Left ventricle myocardium superior (tissue), 1 donor: ENCODE measurements around the gene ECI2. TPM values are rescaled to one million over a fixed set of nuclear protein-coding genes. Genes with fewer than 3 reads are reported as not detected.
A peak's percentile ranks its signal among the peaks of the same experiment; 100 is the strongest.

Source experiments
- ATAC-seq: fragments of 200-7000 bp; cut with Tn5 transposase; one replicate; pipeline ENCODE4 v1.9.1; 2020; ENCODE audit warnings: mild to moderate bottlenecking, moderate library complexity
- DNase-seq: peaks from one replicate; pipeline ENCODE4 v3.0.0-alpha.2; 2020
- intact Hi-C: fragments of 100-400 bp; cut with micrococcal nuclease; formaldehyde crosslinking; loops from one replicate; pipeline ENCODE4 v1.11.0; 2022
- total RNA-seq: library from RNA; stranded (reverse); fragmentation: NEBNext Ultra II Directional; extraction: Animal tissue kit (Norgen Biotek cat#: 25700); gene quantifications from one replicate; pipeline ENCODE4 v1.2.1, GENCODE V29; 2021
- donor health status: DM: no; HTN: yes; CAD: no; lungs with severe emphysema.

ECI2 gene
- total RNA-seq, 1 donor from 2014 or later, result 157 TPM

DNA sequence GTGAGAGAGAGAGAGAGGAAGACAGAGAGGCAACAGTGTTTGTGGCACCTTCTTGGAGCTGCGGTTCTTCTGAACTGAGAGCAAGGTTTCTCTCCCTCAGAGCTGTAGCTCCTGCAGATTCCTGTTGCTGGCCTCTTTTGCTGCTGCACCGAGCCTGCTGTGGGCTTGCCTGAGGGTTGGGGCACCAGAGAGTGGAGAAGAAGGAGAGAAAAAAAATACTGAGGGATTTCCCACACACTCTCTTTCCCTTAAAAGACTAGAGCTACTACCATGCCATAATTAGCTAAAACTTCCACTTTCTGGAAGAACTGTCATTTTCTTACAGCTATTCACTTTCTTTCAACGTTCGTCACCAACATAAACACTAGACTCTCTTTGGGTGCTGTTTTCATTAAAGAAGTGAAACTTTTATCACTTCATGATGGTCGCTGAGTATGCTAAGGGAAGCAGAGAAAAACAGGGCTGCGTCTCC lies 18.2 kb upstream of the ECI2 start:
- ATAC-seq (no peak), DNase-seq (no peak)
- intact Hi-C loops, result no loop called here

- intact Hi-C loops, result no loop called here
- ATAC-seq (no peak), DNase-seq (no peak)
Observed at GRCh38 chr6:4145083-4145482, 9.7 kb upstream of the ECI2 start.

- DNase-seq (no peak), ATAC-seq (no peak)
- intact Hi-C loops, result no loop called here
Observed at GRCh38 chr6:4139272-4139671, 3.9 kb upstream of the ECI2 start.

- intact Hi-C loops, result no loop called here
- DNase-seq, result no peak
- no peak for ATAC-seq
Observed at GRCh38 chr6:4138186-4138585, 2.8 kb upstream of the ECI2 start.

- intact Hi-C loops, result no loop called here
- DNase-seq, result no peak
- ATAC-seq, result no peak
Observed at GRCh38 chr6:4136354-4136831, 1.0 kb upstream of the ECI2 start.

GRCh38 chr6:4135665-4136353 lies 434 bp upstream of the ECI2 start:
- intact Hi-C loops, result no loop called here
- ATAC-seq, result peak; percentile 95
- DNase-seq, result peak; percentile 99

DNA sequence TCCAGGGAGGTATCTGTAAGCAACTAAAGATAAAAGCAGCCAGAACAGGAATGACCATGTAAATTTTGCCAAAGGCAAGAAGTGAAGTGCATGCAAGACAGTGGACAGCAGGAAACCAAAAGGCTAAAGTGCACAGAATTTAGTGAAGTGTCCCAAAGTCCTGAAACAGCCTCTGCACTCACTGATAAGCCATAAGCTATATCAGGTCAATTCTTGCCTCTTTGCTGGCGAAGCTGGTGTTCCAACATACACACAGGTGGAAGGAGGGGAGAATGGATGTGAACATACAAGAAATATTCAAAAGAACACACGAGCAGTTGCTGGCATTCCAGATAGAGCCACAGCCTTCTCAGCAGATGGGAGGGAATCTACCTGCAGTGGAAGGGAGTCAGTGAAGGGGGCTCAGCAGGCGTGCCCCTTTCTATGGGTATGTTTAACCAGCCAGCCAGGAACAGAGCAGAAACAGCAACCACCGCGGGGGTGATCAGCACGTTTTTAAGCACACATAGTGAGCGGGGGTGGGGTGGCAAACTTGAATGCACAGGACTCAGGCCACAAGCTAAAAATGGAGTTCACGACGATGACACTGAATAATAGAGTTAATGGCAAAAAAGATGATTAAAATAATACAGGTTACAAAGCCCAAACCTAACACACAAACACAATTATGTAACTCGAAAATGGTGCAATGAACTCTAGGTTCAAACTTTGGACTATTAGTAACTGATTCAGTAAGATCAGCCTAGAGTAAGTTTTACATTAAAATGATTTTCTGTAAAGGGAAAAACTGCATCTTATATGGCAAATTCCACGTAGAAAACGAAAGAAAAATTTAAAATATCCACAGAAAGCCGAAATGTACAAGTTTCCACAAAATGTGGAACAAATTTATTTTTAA lies 1.2 kb downstream of the ECI2 start:
- DNase-seq (no peak), ATAC-seq (no peak)
- intact Hi-C loops, result no loop called here

GRCh38 chr6:4130357-4130987 lies 4.9 kb downstream of the ECI2 start:
- ATAC-seq (no peak), DNase-seq (no peak)
- intact Hi-C loops, result no loop called here

DNA sequence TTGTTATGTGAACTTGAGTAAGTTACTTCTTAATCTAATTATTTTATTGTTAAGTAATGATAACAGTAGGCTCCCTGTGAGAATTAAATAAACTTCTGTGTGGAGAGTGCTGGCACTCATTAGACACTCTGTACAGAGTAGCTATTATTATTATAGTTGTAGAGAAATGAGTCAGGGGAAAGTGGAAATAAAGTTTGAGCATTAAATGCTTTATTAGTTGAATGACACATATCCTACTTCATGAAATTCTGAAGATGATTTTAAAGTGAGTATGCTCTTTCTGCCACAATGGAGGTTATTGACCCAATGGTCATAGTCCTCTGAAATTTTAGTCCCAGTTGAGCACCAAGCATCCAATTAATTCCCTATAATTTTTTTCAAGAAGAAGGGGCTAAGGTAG lies 5.9 kb downstream of the ECI2 start:
- ATAC-seq (no peak), DNase-seq (no peak)
- intact Hi-C loops, result loop anchor here (10.0 kb wide), 1 partner anchor 85 kb away; no protein-coding TSS in a partner anchor

DNA sequence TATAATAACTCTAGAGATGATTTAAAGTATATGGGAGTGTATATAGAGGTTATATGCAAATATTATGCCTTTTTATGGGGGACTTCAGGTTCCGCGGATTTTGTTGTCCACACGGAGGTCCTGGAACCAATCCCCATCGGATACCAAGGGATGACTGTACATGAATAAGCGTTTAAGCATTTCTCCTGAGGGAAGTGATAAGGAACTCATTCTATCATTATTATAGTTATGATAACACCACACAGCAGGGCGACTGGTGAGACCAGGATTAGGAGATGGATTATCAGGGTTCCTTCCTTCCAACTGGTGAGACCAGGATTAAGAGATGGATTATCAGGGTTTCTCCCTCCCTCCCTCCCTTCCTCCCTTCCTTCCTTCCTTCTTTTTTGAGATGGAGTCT lies 6.6 kb downstream of the ECI2 start:
- intact Hi-C loops, result loop anchor here (10.0 kb wide), 1 partner anchor 84 kb away; no protein-coding TSS in a partner anchor
- ATAC-seq, result no peak
- no peak for DNase-seq

GRCh38 chr6:4128072-4128471 lies 7.3 kb downstream of the ECI2 start:
- no peak for DNase-seq
- ATAC-seq, result no peak
- intact Hi-C loops, result loop anchor here (10.0 kb wide), 1 partner anchor 83 kb away; no protein-coding TSS in a partner anchor

GRCh38 chr6:4125933-4126864 lies 9.2 kb downstream of the ECI2 start:
- no peak for DNase-seq
- intact Hi-C loops, result loop anchor here (10.0 kb wide), 1 partner anchor 81 kb away; no protein-coding TSS in a partner anchor
- peak; percentile 70 for ATAC-seq

DNA sequence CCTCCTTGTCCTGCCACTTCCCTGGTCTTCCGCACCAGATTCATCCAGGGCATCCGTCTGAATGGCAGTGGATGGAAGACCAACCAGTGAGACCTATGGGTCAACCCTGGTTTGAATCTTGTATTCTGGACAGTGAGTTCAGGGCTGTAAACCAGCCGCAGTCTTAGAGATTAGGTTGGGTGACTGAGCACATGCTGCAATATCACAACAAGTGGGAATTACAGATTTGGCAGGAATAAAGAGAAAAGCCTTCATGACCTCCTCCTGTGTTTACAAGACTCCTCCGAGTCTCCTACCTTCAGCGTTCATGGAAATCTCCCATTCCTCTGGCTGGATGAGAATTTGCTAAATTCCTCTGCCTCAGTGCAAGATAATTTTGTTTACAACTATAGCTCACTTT lies 9.9 kb downstream of the ECI2 start:
- ATAC-seq (no peak), DNase-seq (no peak)
- intact Hi-C loops, result loop anchor here (10.0 kb wide), 1 partner anchor 81 kb away; no protein-coding TSS in a partner anchor

DNA sequence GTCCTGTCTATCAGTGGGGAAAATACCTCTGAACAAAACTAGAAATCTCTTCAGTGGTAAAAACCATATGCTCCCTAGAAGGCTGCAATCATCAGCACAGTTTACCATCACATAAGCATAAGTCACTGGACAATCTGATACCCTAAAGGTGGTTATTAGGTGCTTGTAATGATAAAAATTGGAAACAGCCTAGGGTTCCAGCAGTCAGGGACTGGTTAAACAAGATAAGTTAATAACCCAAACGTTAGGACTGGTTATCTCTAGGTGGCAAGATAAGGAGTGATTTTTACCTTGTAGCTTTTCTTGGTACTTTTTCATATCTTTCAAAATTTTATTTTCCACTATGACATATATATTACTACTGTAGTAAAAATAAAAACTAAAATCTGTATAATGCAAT lies 11.0 kb downstream of the ECI2 start:
- ATAC-seq (no peak), DNase-seq (no peak)
- intact Hi-C loops, result loop anchor here (10.0 kb wide), 1 partner anchor 80 kb away; no protein-coding TSS in a partner anchor

DNA sequence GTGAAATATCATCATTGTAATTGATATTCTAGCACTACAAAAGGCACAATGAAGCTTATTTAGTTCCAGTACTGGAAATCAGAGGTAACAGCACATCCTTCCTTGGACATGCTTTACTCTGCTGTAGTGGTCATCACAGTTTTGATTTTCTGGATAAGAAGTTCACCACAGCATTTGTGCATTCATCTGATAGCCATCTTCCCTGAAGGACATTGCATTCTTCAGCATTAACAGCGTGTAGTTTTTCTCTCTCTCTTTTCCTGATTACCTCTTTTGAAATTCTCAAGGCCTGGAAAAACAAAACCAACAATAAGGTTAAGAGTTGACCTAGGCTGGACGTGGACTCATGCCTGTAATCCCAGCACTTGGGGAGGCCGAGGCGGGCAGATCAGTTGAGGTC lies 19.6 kb downstream of the ECI2 start:
- no peak for DNase-seq
- ATAC-seq, result no peak
- intact Hi-C loops, result no loop called here

GRCh38 chr6:4114123-4114522 lies 21.3 kb downstream of the ECI2 start:
- ATAC-seq (no peak), DNase-seq (no peak)
- intact Hi-C loops, result no loop called here

- ATAC-seq (no peak), DNase-seq (no peak)
- intact Hi-C loops, result no loop called here
Observed at GRCh38 chr6:4113649-4114048, 21.7 kb downstream of the ECI2 start.

DNA sequence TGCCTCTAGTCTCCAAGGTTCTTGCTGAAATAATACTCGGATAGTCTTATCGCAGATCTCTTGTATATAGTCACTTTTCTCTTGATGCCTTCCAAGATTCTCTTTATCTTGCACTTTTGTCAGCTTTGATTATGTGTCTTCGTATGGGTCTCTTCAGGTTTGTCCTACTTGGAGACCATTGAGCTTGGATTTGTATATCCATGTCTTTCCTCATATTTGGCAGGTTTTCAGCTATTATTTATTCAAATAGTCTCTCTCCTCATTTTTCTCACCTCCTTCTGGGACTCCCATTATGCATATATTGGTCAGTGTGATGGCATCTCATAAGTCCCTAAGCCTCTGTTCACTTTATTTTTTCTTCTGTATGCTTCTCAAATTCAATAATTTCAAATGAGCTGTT lies 23.0 kb downstream of the ECI2 start:
- intact Hi-C loops, result no loop called here
- ATAC-seq, result no peak
- DNase-seq, result no peak
